SK-N-SH treated with all-trans-retinoic acid at 6 μM for 48 hours (cell line): ENCODE data around the gene ZNF771.

Experiments
- PPARA ChIP-seq: fragments of 250-450 bp; sonication (Bioruptor Pico); IDR thresholded peaks from 2 replicates; pipeline ENCODE4 v1.5.0; 2020; ENCODE audit warnings: mild to moderate bottlenecking, borderline replicate concordance
- ZFP30 ChIP-seq: fragments of 450-650 bp; formaldehyde crosslinking; IDR thresholded peaks from 2 replicates; pipeline ENCODE4 v1.5.0; 2022; ENCODE audit warnings: mild to moderate bottlenecking, moderate library complexity

DNA sequence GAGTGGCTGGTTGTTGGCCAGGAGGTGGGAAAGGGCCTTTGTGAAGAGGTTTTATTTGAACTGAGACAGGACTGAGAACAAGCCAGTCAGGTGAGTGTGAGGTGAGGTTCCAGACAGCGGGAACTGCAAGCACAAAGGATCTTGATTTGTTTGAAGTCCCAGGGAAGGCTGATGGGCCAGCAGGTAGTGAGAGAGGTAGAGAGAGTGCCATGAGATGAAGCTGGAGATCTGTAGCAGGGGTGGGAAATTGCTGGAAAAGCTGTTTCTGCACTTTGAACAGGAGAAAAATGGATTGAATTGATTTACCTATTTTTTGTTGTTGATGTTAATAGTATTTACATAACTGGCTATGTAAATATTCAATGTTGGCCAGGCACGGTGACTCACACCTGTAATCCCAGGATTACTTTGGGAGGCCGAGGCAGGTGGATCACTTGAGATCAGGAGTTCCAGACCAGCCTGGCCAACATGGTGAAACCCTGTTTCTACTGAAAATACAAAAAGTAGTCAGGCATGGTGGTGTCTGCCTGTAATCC lies 30.2 kb downstream of the ZNF771 start:
- TF ChIP-seq ZFP30 (CRISPR knock-in tag) (no peak), PPARA (no peak)
